Heart right ventricle (tissue), 16 donors: ENCODE data around the gene CYTH4. TPM values are rescaled to one million over a fixed set of nuclear protein-coding genes. Genes with fewer than 3 reads are reported as not detected.

Experiments
- ATAC-seq, 8 donors: fragments of 200-7000 bp; cut with Tn5 transposase; one replicate each; pipeline ENCODE4 v1.9.1; 2020; ENCODE audit warnings: mild to moderate bottlenecking in 8 of 8, moderate library complexity in 8 of 8, moderate number of reproducible peaks in 1 of 8
- DNase-seq, 2 donors: peaks; one replicate each; pipeline ENCODE4 v3.0.0-alpha.2; 2020
- H3K27ac ChIP-seq, 10 donors: fragments of 200-600 bp; sonication (generic) in 2 of 10; one replicate each; pipeline versions ENCODE4 v1.5.0 to v1.8.0; 2020 to 2022; ENCODE audit warnings: mild to moderate bottlenecking in 3 of 10
- H3K27me3 ChIP-seq, 7 donors: fragments of 200-600 bp; one replicate each; pipeline ENCODE4 v1.8.0; 2021 to 2022; ENCODE audit warnings: mild to moderate bottlenecking in 2 of 7
- H3K36me3 ChIP-seq, 9 donors: fragments of 200-600 bp; sonication (generic) in 1 of 9; one replicate each; pipeline versions ENCODE4 v1.5.0 to v1.8.0; 2020 to 2022; ENCODE audit warnings: mild to moderate bottlenecking in 2 of 9
- H3K4me1 ChIP-seq, 9 donors: fragments of 200-600 bp; sonication (generic) in 1 of 9; one replicate each; pipeline versions ENCODE4 v1.5.0 to v1.8.0; 2020 to 2022; ENCODE audit warnings: mild to moderate bottlenecking in 4 of 9
- H3K4me3 ChIP-seq, 10 donors: fragments of 200-600 bp; sonication (generic) in 2 of 10; one replicate each; pipeline versions ENCODE4 v1.5.0 to v1.8.0; 2020 to 2022; ENCODE audit warnings: mild to moderate bottlenecking in 7 of 10, moderate library complexity in 2 of 10
- H3K9me3 ChIP-seq, 11 donors: fragments of 200-600 bp in 10 of 11; sonication (generic) in 2 of 11; one replicate each; pipeline versions ENCODE4 v1.5.0 to v1.8.0; 2013 to 2022; ENCODE audit warnings: mild to moderate bottlenecking in 2 of 11, control low read depth in 1 of 11, moderate library complexity in 1 of 11
- WGBS, 2 donors: extraction: QIAGEN DNeasy Blood & Tissue Kit; methylation state at CpG; one replicate each; pipeline ENCODE4 v1.1.7; 2013; ENCODE audit warnings: inconsistent platforms in 1 of 2; 5-methylcytosine and 5-hydroxymethylcytosine counted together
- intact Hi-C, 10 donors: fragments of 100-400 bp; cut with DNase I; formaldehyde crosslinking; loops; one replicate each; pipeline versions ENCODE4 v1.11.1 to v1.14.2; 2022
- polyA plus RNA-seq, 2 donors: library from polyadenylated mRNA; stranded (reverse); fragments of 200-250 nt; gene quantifications; one replicate each; pipeline ENCODE4 v1.2.3, GENCODE V29; 2013
- total RNA-seq, 10 donors: library from RNA; stranded (reverse); fragmentation: NEBNext Ultra II Directional in 3 of 10; extraction: Animal tissue kit (Norgen Biotek cat#: 25700) in 3 of 10; gene quantifications; one replicate each; pipeline versions ENCODE4 v1.2.1 to v1.2.4, GENCODE V29; 2021 to 2023
- TF ChIP-seq, protein P1 (sequence below), 9 donors: fragments of 200-600 bp; sonication (generic) in 2 of 9; IDR thresholded peaks; one replicate each; pipeline versions ENCODE4 v1.5.0 to v1.8.0; 2021 to 2022; ENCODE audit warnings: antibody characterized with exemption in 9 of 9, mild to moderate bottlenecking in 5 of 9, moderate library complexity in 1 of 9
- donor health status: Arrhythmogenic right ventricular cardiomyopathy.
- donor health status: ischemic (EF 13 %, LVEDD 7.1; RV severe dilation, severe dysfunction).
- donor health status: healthy with polysubstance abuse.
- donor health status: DM: no; HTN: yes; CAD: no.
- donor health status: DM: no; HTN: no; CAD: no.
- donor health status: ischemic (EF 25% LVEDD 6.9; RV normal size, moderate dysfunction).
- donor health status: ischemic (EF 25% LVEDD 5.7; RV mildly dilated, moderate dysfunction).
- donor health status: healthy.
- donor health status: DM: yes; HTN: yes; CAD: no.
- donor health status: Ischemic cardiomyopathy.
- donor health status: ischemic (EF 35%, LVEDD 5.7; RV mildly dilated, moderate dysfunction).
- donor health status: nonischemic (EF 11% LVEDD 7.7; RV severe dilation, severe dysfunction).
- donor health status: DM: yes; HTN: yes; CAD: no.
- donor health status: PGD.
- donor health status: ischemic (EF 29% LVEDD 5.4; RV normal size, mild dysfunction).
- donor health status: nonischemic (EF 23%, LVEDD 6.1; RV moderate dilation, normal function).

Gene CYTH4
- total and polyA plus RNA-seq, 12 donors = 1.8 to 29.3 (median 4.3) TPM

DNA sequence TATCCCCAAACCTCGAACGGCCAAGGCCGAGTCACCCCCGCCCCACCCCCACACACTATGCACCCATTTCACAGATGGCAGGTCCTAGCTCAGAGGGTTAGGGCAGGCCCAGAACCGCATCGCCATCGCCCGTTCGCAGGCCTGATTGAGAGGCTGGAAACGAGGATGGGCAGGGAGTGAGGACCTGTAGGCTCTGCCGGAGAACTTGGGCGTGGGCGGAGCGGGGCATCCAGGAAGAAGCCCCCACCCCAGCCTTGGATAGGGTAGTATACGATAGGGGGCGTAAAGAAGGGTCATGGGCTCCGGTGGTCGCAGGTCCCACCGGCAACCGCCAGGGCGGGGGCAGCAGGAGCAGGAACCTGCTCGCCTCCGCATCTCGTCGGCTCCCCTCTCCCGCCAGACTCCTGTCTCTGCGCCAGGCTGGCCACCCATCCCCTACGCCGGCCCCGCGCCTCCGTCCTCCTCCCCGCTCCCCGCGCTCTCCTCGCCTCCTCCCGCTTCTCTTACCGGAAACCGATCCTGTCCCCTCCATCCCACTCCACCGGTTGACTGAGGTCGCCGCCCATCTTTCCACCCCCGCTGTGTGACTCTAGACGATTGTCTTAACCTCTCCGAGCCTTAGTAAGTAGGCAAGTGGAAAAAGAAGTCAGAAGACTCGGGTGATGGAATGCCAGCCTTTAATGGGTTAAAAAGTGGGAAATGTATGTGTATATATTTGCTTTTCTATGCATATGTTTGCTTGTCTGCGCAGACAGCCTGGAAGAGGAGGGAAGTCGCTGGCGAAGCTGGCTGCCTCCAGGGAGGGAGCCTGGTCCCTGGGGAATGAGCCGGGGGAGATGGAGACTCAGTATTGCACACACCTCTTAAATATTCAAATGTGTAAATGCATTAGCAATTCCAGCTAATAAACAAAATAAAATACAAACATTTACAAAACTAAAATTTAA lies 52.8 kb downstream of the CYTH4 start:
- 1 to 3% methylated on average over 49 to 50 of the region's 50 CpGs for WGBS, 2 donors
- Histone ChIP-seq H3K27me3 (peaks cover 18 to 99% (median 92%) of the 10 kb centered on the region in 7 donors), H3K4me1 (peaks cover 0 to 9% (median 0%) of the 10 kb centered on the region in 9 donors), H3K36me3 (no peaks in the 10 kb centered on the region), H3K4me3 (no peak overlapping the region), H3K27ac (no peak overlapping the region), H3K9me3 (no peaks in the 10 kb centered on the region)
- intact Hi-C loops = loop anchor here in 1 of 10 donors (5.0 kb wide), 1 partner anchor 112 kb away; no protein-coding TSS in a partner anchor
- ATAC-seq (no peak), DNase-seq (no peak)
- TF ChIP-seq, protein P1, sequence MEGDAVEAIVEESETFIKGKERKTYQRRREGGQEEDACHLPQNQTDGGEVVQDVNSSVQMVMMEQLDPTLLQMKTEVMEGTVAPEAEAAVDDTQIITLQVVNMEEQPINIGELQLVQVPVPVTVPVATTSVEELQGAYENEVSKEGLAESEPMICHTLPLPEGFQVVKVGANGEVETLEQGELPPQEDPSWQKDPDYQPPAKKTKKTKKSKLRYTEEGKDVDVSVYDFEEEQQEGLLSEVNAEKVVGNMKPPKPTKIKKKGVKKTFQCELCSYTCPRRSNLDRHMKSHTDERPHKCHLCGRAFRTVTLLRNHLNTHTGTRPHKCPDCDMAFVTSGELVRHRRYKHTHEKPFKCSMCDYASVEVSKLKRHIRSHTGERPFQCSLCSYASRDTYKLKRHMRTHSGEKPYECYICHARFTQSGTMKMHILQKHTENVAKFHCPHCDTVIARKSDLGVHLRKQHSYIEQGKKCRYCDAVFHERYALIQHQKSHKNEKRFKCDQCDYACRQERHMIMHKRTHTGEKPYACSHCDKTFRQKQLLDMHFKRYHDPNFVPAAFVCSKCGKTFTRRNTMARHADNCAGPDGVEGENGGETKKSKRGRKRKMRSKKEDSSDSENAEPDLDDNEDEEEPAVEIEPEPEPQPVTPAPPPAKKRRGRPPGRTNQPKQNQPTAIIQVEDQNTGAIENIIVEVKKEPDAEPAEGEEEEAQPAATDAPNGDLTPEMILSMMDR (IDR thresholded peaks at IDR 0.05) = no peak

DNA sequence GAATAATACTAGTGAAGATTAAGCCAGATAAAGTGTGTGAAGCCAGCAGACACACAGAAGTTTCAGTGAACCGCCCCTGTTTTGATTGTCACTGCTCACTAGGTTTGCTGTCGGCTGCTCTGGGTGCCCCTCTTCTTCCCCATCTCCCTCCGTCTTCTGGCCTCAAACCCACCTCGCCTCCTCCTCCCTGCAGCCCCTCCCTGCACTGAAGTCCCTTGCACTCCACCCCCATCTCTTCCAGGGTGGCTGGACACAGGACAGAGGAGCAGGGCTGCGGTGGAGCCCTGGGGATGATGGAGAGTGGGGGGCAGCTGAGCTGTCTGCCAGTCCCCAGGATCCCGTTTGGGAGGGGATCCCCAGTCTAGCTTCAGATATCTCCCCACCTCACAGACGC lies 53.5 kb downstream of the CYTH4 start:
- ATAC-seq = no peak
- Histone ChIP-seq H3K36me3 (no peaks in the 10 kb centered on the region), H3K4me1 (peaks cover 0 to 9% (median 0%) of the 10 kb centered on the region in 9 donors), H3K27me3 (peaks cover 18 to 99% (median 88%) of the 10 kb centered on the region in 7 donors), H3K4me3 (no peak overlapping the region), H3K9me3 (no peaks in the 10 kb centered on the region), H3K27ac (no peak overlapping the region)
- 15 to 17% methylated on average over 7 of the region's 7 CpGs for WGBS, 2 donors
- DNase-seq = no peak
- TF ChIP-seq, protein P1 (IDR thresholded peaks at IDR 0.05) = no peak
- intact Hi-C loops = no loop called here

GRCh38 chr22:37336579-37336978 lies 54.3 kb downstream of the CYTH4 start:
- TF ChIP-seq, protein P1 (IDR thresholded peaks at IDR 0.05) = no peak
- Histone ChIP-seq H3K4me1 (peaks cover 0 to 9% (median 0%) of the 10 kb centered on the region in 9 donors), H3K36me3 (no peaks in the 10 kb centered on the region), H3K27me3 (peaks cover 18 to 98% (median 86%) of the 10 kb centered on the region in 7 donors), H3K27ac (no peak overlapping the region), H3K4me3 (no peak overlapping the region), H3K9me3 (no peaks in the 10 kb centered on the region)
- DNase-seq (no peak), ATAC-seq (no peak)
- 52 to 64% methylated on average over 8 of the region's 8 CpGs for WGBS, 2 donors
- intact Hi-C loops = no loop called here

DNA sequence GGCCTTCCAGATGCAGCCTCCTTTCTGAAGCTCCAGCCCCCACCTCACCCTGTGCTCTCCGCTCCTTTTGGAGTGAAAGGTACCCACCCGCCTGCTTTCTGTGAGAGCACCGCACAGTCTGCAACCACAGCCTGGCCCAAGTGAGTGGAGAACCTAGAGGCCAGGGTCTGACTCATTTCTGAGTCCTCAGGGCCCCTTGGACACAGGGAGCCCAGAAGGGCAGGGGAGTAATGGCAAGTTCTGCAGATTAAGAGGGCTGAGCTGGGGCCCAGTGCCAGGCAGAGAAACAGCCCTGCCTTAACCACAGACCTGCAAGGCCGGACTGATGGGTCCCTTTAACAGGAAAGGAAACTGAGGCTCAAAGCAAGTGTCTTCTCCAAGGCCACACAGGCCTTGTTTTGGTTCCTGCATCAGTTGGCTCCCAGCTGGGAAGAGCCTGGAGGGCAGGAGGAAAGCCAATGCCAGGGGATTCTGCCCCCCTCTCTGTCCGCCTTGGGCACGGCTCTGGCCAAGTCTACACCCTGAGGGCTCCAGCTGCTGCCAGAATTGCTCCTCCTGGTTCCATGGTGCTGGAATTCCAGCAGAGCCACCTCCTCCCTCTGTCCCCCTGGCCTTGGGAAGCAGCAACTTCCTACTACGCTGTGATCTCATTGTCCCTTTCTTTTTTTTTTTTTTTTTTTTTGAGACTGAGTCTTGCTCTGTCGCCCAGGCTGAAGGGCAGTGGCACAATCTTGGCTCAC lies 55.1 kb downstream of the CYTH4 start:
- TF ChIP-seq, protein P1 (IDR thresholded peaks at IDR 0.05) = no peak
- intact Hi-C loops = no loop called here
- H3K4me3 ChIP-seq = no peak overlapping the region
- ATAC-seq (peak in 1 of 8 donors; percentile 13), DNase-seq (no peak)
- H3K4me1 ChIP-seq = peaks cover 0 to 9% (median 0%) of the 10 kb centered on the region in 9 donors
- peaks cover 16 to 97% (median 86%) of the 10 kb centered on the region in 7 donors for H3K27me3 ChIP-seq
- H3K9me3 ChIP-seq = no peaks in the 10 kb centered on the region
- no peak overlapping the region for H3K27ac ChIP-seq
- 72 to 75% methylated on average over 8 of the region's 8 CpGs for WGBS, 2 donors
- H3K36me3 ChIP-seq = no peaks in the 10 kb centered on the region
